GM12892 (cell line): ENCODE data around the gene CPA1.

ENCODE experiments used
- POLR2A ChIP-seq: IDR thresholded peaks from 2 replicates; pipeline ENCODE4 v1.6.1; 2011; ENCODE audit warnings: low read depth, low read length, control low read depth
- POLR2AphosphoS5 ChIP-seq: IDR thresholded peaks from 2 replicates; pipeline ENCODE4 v1.6.1; 2011; ENCODE audit warnings: low read depth, low read length, control low read depth

- TF ChIP-seq POLR2A (no peak), POLR2AphosphoS5 (no peak)
These were observed 27.1 kb upstream of the CPA1 start for GRCh38 chr7:130353196-130353595.
